GM18951 (cell line): ENCODE data around the gene PTGER4.
"Not testable (repeated sequence)": the region's sequence is repeated elsewhere in the genome, so short reads cannot be mapped to it uniquely, and the experiment has no call there.

Experiments
- POLR2A ChIP-seq: IDR thresholded peaks from 4 replicates; pipeline ENCODE4 v1.6.1; 2011; ENCODE audit warnings: mild to moderate bottlenecking; ENCODE audit not compliant: insufficient read length, insufficient read depth; ENCODE audit errors: extremely low read depth
- in situ Hi-C: fragments of 300-500 bp; cut with MboI; formaldehyde crosslinking; loops from one replicate; pipeline ENCODE4 v1.12.0; 2022; ENCODE audit warnings: low sequenced_read_pairs, mixed read lengths, inconsistent platforms; ENCODE audit not compliant: unreplicated experiment

The PTGER4 gene

DNA sequence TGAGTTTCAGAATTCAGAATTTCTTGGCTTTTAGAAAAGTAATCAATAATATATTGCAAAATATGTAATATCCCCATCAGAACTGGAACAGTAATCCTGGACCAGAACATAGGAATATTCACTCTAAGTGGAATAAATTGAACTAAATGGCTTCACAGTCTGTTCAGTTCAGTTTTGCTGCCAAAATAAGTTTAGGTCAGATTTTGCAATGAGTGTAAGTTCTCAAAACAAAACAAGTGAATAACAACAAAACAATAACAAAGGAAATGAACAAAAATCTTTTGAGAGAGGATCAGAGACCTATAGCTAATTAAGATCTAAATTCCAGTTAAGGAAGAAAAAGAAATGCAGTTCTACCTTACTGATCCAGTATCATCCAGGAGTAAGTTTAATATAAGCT lies 9.3 kb downstream of the PTGER4 start:
- no peak for TF ChIP-seq POLR2A
- in situ Hi-C loops = loop anchor here (10.0 kb wide), 1 partner anchor 734 kb away; no protein-coding TSS in a partner anchor

DNA sequence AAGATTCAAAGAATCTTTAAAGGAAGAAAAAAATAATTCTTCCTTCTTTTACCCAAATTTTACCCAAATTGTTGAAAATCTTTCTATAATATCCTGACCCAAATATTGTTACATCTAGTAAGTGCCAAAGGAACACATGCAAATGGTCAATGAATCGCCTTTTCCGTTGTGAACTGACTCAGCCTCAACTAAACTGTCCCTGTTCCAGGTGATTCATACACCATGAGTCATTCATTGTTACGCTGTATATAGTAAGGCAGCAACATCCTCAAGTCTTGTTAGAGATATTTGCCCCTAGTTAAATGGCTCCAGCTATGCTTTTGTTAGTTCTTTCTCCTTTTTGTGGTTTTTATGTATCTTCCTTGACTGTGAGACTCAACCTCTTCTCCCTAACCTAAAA lies 9.7 kb downstream of the PTGER4 start:
- TF ChIP-seq POLR2A = no peak
- in situ Hi-C loops = loop anchor here (10.0 kb wide), 1 partner anchor 735 kb away; no protein-coding TSS in a partner anchor

DNA sequence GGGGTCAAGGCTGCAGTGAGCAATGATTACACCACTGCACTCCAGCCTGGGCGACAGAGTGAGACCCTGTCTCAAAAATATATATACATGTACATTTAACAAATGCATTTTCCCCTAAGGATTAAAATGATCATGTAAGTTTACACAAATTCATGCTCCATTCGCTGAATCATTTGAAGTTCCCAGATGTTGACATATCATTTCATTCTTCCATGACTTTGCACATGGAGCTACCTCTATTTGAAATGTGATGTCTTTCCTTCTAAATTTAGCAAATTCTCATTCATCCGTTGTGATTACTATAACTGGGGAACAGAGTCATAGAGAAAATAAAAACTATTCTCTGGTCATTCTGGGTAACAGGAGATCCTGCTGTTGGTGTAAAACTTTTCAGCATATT lies 10.6 kb downstream of the PTGER4 start:
- in situ Hi-C loops = no loop called here
- no peak for TF ChIP-seq POLR2A

DNA sequence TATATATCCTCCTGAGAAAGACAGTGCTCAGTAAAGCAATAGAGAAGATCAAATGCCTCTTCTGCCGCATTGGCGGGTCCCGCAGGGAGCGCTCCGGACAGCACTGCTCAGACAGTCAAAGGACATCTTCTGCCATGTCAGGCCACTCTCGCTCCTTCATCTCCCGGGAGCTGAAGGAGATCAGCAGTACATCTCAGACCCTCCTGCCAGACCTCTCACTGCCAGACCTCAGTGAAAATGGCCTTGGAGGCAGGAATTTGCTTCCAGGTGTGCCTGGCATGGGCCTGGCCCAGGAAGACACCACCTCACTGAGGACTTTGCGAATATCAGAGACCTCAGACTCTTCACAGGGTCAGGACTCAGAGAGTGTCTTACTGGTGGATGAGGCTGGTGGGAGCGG lies 12.2 kb downstream of the PTGER4 start:
- in situ Hi-C loops = no loop called here
- no peak for TF ChIP-seq POLR2A

DNA sequence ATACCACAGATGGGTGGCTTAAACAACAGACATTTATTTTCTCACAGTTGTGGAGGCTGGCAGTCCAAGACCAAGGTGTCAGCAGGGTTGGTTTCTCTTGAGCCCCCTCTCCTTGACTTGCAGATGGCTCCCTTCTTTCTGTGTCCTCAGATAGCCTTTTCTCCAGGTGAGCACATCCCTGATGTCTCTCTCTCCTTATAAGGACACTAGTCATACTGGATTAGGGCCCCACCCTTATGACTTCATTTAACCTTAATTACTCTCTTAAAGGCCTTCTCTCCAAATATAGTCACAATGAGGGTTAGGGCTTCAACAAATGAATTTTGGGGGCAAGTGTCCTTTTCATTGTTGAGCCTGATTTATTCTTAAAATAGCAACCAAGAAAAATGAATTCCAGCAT lies 14.7 kb downstream of the PTGER4 start:
- TF ChIP-seq POLR2A = no peak
- in situ Hi-C loops = no loop called here

DNA sequence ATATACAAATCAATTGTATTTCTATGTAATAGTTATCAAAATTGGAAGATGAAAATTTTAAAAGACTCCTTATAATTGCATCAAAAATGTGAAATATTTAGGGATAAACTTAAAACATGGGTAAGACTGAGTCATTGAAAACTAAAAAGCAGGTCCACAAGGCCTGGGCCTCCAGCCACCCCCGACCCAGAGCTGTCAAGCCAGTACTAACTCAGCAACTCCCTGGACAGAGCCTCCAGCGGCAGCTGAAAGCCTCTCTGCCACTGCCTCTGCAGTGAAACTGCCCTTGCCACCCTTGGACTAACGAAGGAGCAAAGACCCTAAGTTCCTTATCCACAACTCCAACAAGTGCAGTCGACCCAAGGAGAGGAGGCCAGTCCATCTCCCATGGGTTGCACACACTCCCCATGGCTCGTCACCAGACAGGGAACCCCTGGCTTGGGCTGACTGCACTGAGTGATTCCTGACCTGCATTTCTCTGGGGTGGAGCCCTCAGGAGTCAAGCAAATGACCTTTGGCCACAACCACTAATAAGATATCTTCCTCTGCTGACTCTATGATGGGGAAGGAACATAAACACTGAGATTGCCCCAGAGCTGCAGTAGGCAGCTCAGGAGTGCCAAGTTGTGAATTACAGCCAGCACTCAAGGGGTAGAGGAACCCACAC lies 20.5 kb downstream of the PTGER4 start:
- TF ChIP-seq POLR2A = no peak
- in situ Hi-C loops = no loop called here

DNA sequence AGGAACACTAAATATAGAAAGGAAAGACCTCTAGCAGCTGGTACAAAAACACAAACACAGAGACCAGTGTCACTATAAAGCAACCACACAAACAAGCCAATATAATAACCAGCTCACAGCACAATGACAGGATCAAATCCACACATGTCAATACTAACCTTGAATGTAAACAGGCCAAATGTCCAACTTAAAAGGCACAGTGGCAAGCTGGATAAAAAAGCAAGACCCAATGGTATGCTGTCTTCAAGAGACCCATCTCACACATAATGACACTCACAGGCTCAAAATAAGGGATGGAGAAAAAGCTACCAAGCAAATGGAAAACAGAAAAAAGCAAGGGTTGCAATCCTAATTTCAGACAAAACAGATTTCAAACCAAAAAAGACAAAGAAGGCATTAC lies 22.3 kb downstream of the PTGER4 start:
- in situ Hi-C loops = not testable (repeated sequence)

DNA sequence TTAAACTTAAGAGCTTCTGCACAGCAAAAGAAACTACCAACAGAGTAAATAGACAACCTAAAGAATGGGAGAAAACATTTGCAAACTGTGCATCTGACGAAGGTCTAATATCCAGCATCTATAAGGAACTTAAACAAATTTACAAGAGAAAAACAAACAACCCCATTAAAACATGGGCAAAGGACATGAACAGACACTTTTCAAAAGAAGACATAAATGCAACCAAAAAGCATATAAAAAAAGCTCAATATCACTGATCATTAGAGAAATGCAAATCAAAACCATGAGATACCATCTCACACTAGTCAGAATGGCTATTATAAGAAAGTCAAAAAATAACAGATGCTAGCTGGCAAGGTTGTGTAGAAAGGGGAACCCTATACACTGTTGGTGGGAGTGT lies 25.8 kb downstream of the PTGER4 start:
- in situ Hi-C loops = not testable (repeated sequence)

DNA sequence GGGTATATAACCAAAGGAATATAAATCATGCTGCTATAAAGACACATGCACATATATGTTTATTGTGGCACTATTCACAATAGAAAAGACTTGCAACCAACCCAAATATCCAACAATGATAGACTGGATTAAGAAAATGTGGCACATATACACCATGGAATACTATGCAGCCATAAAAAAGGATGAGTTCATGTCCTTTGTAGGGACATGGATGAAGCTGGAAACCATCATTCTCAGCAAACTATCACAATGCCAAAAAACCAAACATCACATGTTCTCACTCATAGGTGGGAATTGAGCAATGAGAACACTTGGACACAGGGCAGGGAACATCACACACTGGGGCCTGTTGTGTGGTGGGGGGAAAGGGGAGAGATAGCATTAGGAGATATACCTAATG lies 30.9 kb downstream of the PTGER4 start:
- in situ Hi-C loops = not testable (repeated sequence)

DNA sequence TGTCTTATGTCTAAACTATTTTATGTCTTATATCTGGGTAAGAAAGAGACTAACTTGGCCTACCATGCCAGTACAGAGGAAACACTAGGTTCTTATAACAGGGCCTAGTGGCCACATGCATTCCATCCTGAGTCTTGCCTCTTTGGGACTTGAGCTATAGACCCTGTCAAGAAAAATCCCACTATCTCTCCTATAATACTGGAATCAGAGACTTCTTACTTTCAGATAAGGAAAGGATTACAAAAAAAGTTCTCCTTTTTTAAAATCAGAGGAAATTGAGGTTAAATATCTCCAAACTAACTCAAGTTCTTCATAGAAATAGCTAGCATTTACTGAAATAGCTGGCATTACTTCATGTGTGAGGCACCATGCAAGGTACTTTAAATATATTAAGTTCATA lies 34.3 kb downstream of the PTGER4 start:
- TF ChIP-seq POLR2A = no peak
- in situ Hi-C loops = no loop called here

DNA sequence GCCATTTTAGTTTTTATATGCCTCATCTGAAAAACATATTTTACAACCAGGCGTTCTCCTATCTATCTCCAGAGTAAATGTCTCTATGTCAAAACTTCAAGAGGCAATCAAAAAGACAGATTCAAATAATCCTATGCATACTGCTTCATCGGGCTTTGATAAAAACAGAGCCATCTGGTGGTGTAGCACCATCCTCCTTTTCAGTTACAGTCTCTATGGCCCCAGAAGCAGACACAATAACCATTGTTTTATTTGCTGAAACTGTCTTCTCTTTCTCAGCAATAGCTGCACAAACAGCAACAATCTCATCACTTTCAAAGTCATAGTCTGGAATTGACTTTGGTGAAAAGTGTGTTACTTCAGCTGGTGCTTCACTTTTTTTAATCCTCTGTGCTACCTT lies 36.3 kb downstream of the PTGER4 start:
- no peak for TF ChIP-seq POLR2A
- in situ Hi-C loops = no loop called here

DNA sequence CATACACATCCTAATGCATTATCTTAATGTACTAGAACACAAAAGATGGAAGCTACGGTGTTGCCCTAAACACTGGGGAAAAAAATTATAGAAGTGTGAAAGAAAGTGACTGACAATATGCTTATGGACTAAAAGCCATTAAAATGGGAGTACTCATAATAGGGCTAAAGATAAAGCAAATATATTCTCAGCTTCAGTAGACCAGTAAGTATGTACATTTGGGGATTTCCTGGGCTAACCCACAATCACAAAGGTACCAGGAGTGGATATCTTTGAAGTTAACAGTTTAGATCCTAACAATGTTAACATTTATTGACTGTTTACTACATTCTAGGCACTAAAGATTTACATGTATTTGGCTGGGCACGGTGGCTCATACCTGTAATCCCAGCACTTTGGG lies 36.9 kb downstream of the PTGER4 start:
- in situ Hi-C loops = no loop called here
- no peak for TF ChIP-seq POLR2A

DNA sequence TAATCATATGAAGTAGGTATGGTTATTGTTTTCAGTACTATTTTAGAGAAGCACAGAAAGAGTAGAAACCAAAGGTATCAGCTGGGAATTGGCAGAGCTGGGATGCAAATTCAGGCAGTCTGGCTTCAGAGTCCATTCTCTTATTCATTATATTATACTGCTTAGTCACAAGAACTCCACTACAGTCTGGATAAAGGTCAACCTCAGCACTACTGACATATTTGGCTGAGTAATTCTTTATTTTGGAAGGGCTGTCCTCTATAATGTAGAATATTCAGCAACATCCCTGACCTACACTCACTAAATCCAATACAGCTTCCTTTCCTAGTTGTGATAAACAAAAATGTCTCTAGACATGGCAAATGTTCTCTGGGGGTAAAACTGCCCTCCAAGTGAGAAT lies 37.6 kb downstream of the PTGER4 start:
- in situ Hi-C loops = no loop called here
- no peak for TF ChIP-seq POLR2A

DNA sequence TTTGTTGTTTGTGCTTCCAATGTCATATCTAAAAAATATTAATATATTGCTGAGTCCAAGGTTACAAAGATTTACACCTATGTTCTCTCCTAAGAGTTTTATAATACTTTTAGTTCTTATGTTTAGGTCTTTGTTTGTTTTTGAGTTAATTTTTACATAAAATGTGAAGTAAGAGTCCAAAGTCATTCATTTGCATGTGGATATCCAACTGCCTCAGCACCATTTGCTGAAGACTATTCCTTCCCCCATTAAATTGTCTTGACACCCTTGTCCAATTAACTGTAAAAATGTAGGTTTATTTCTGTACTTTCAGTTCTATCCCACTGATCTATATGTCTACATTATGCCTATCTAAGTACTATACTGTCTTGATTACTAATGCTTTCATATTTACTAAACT lies 40.4 kb downstream of the PTGER4 start:
- TF ChIP-seq POLR2A = no peak
- in situ Hi-C loops = no loop called here

DNA sequence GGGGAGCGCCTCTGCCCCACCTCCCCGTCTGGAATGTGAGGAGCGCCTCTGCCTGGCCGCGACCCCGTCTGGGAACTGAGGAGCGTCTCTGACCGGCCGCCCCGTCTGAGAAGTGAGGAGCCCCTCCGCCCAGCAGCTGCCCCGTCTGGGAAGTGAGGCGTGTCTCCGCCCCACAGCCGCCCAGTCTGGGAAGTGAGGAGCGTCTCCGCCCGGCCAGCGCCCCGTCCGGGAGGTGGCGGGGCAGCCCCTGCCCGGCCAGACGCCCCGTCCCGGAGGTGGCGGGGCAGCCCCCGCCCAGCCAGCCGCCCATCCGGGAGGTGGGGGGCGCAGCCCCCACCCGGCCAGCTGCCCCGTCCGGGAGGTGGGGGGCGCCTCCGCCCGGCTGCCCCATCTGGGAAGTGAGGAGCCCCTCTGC lies 42.8 kb downstream of the PTGER4 start:
- in situ Hi-C loops = not testable (repeated sequence)
